HepG2 (cell line): ENCODE data around the gene POC1A. TPM values are rescaled to one million over a fixed set of nuclear protein-coding genes. Genes with fewer than 3 reads are reported as not detected.
A peak's percentile ranks its signal among the peaks of the same experiment; 100 is the strongest.

Source experiments
- ARNT ChIP-seq: fragments of 450-650 bp; IDR thresholded peaks from 2 replicates; pipeline ENCODE4 v1.6.1; 2017
- ATF1 ChIP-seq: IDR thresholded peaks from 2 replicates; pipeline ENCODE4 v1.6.1; 2016; ENCODE audit warnings: mild to moderate bottlenecking, control low read depth
- ATF7 ChIP-seq, 2 experiments: fragments of 450-650 bp in 1 of 2; sonication (generic) in 1 of 2; formaldehyde crosslinking in 1 of 2; IDR thresholded peaks; 2 replicates each; pipeline versions ENCODE4 v1.4.0 to v1.6.1; 2016 to 2020; ENCODE audit warnings: antibody characterized with exemption in 1 of 2, mild to moderate bottlenecking in 1 of 2, missing genetic modification reagents in 1 of 2
- CHCHD3 ChIP-seq: sonication (generic); formaldehyde crosslinking; IDR thresholded peaks from 2 replicates; pipeline ENCODE4 v1.8.0; 2022; ENCODE audit warnings: mild to moderate bottlenecking, missing genetic modification reagents, moderate library complexity
- RELA ChIP-seq: sonication (generic); formaldehyde crosslinking; IDR thresholded peaks from 2 replicates; pipeline ENCODE4 v1.4.0; 2020; ENCODE audit warnings: missing genetic modification reagents
- SPEN ChIP-seq: sonication (generic); formaldehyde crosslinking; IDR thresholded peaks from 2 replicates; pipeline ENCODE4 v1.5.1; 2020; ENCODE audit warnings: low read depth, mild to moderate bottlenecking, missing genetic modification reagents
- ZFX ChIP-seq: sonication (generic); formaldehyde crosslinking; IDR thresholded peaks from 2 replicates; pipeline ENCODE4 v1.4.0; 2020; ENCODE audit warnings: mild to moderate bottlenecking, low read depth, missing genetic modification reagents, moderate library complexity
- ZMAT3 ChIP-seq: sonication (generic); formaldehyde crosslinking; conservative IDR thresholded peaks from 2 replicates; pipeline ENCODE4 v1.7.0; 2021; ENCODE audit warnings: missing genetic modification reagents
- ZNF205 ChIP-seq: IDR thresholded peaks from 2 replicates; pipeline ENCODE4 v1.6.1; 2018; ENCODE audit warnings: missing biosample characterization, missing genetic modification reagents
- ZNF292 ChIP-seq: sonication (generic); formaldehyde crosslinking; IDR thresholded peaks from 2 replicates; pipeline ENCODE4 v1.8.1; 2022; ENCODE audit warnings: mild to moderate bottlenecking, low read depth, missing genetic modification reagents, borderline replicate concordance
- ZNF3 ChIP-seq: IDR thresholded peaks from 2 replicates; pipeline ENCODE4 v1.7.0; 2017; ENCODE audit warnings: inconsistent platforms
- ZNF33A ChIP-seq: sonication (generic); formaldehyde crosslinking; IDR thresholded peaks from 2 replicates; pipeline ENCODE4 v1.5.1; 2020; ENCODE audit warnings: missing genetic modification reagents, mild to moderate bottlenecking, moderate library complexity, borderline replicate concordance
- ZNF678 ChIP-seq: sonication (generic); formaldehyde crosslinking; IDR thresholded peaks from 2 replicates; pipeline ENCODE4 v1.4.0; 2020; ENCODE audit warnings: mild to moderate bottlenecking, missing genetic modification reagents
- ZNF891 ChIP-seq: sonication (generic); formaldehyde crosslinking; IDR thresholded peaks from 2 replicates; pipeline ENCODE4 v1.5.0; 2020; ENCODE audit warnings: mild to moderate bottlenecking, missing genetic modification reagents
- polyA plus RNA-seq, 8 experiments: library from polyadenylated mRNA; depleted of rRNA in 3 of 8; stranded (reverse) in 7 of 8; unstranded in 1 of 8; fragments of >200 nt; fragmentation: Illumina TruSeq in 4 of 8; extraction: Trizol in 4 of 8; gene quantifications; 2 replicates each; pipeline versions ENCODE4 v1.2.1 to v1.2.3, GENCODE V29; 2011 to 2016; ENCODE audit warnings: low read depth in 4 of 8, missing spikeins in 1 of 8, mixed read lengths in 1 of 8; ENCODE audit not compliant: insufficient read depth in 1 of 8
- total RNA-seq, 5 experiments: library from RNA; depleted of rRNA; stranded (reverse); fragments of >200 nt; fragmentation: Illumina TruSeq; extraction: Trizol; gene quantifications; 2 replicates each; pipeline ENCODE4 v1.2.3, GENCODE V29; 2016; ENCODE audit warnings: low read depth in 1 of 5
- TF ChIP-seq, protein P1 (sequence below), 2 experiments: fragments of 450-650 bp in 1 of 2; sonication (generic) in 1 of 2; formaldehyde crosslinking in 1 of 2; IDR thresholded peaks; 2 replicates each; pipeline versions ENCODE4 v1.6.1 to v1.8.0; 2016 to 2022; ENCODE audit warnings: antibody characterized with exemption in 1 of 2, mild to moderate bottlenecking in 1 of 2, missing genetic modification reagents in 1 of 2
- TF ChIP-seq, protein P2 (sequence below): sonication (generic); formaldehyde crosslinking; IDR thresholded peaks from 2 replicates; pipeline ENCODE4 v1.4.0; 2020; ENCODE audit warnings: missing genetic modification reagents, borderline replicate concordance
- TF ChIP-seq, protein P3 (sequence below): sonication (generic); formaldehyde crosslinking; IDR thresholded peaks from 2 replicates; pipeline ENCODE4 v1.5.0; 2020; ENCODE audit warnings: missing genetic modification reagents, mild to moderate bottlenecking, borderline replicate concordance

The POC1A gene
- total and polyA plus RNA-seq, 2 of the 13 experiments (the other 11 are each of a cell fraction or from before 2014, with no cell fraction given), result 14.6 to 20.0 TPM

DNA sequence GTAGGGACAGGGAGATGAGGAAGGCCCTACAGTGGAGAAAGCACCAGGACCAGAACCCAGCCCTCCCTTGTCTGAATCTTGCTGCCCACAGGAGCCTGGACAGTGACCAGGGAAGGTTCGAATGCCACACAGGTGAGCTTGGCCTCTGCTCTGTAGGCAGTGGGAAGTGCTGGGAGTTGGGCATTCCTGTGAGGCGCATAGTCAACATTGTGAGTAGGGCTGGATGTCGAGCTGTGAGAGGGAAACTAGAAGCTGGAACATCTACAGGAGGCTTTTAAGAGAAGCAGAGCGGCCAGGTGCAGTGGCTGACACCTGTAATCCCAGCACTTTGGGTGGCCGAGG is 23.4 kb upstream of the POC1A start (continued):
- TF ChIP-seq ZNF891 (CRISPR knock-in tag), result peak; percentile 71; the same call in 1 of the 2 replicates
- TF ChIP-seq CHCHD3 (CRISPR knock-in tag), result no peak
- TF ChIP-seq ARNT, result no peak
- TF ChIP-seq ATF1 (CRISPR knock-in tag), result no peak
- peak; percentile 8; the same call in 1 of the 2 replicates for TF ChIP-seq SPEN (CRISPR knock-in tag)
- TF ChIP-seq ZMAT3 (CRISPR knock-in tag), result no peak
- TF ChIP-seq ZNF33A, result no peak
- TF ChIP-seq ZNF678 (CRISPR knock-in tag), result no peak
- TF ChIP-seq ATF7 (IDR thresholded peaks at IDR 0.05), result no peak
- no peak for TF ChIP-seq ATF7 (CRISPR knock-in tag; IDR thresholded peaks at IDR 0.05)
- peak; percentile 41 for TF ChIP-seq ZNF292 (CRISPR knock-in tag)
- TF ChIP-seq, protein P1, sequence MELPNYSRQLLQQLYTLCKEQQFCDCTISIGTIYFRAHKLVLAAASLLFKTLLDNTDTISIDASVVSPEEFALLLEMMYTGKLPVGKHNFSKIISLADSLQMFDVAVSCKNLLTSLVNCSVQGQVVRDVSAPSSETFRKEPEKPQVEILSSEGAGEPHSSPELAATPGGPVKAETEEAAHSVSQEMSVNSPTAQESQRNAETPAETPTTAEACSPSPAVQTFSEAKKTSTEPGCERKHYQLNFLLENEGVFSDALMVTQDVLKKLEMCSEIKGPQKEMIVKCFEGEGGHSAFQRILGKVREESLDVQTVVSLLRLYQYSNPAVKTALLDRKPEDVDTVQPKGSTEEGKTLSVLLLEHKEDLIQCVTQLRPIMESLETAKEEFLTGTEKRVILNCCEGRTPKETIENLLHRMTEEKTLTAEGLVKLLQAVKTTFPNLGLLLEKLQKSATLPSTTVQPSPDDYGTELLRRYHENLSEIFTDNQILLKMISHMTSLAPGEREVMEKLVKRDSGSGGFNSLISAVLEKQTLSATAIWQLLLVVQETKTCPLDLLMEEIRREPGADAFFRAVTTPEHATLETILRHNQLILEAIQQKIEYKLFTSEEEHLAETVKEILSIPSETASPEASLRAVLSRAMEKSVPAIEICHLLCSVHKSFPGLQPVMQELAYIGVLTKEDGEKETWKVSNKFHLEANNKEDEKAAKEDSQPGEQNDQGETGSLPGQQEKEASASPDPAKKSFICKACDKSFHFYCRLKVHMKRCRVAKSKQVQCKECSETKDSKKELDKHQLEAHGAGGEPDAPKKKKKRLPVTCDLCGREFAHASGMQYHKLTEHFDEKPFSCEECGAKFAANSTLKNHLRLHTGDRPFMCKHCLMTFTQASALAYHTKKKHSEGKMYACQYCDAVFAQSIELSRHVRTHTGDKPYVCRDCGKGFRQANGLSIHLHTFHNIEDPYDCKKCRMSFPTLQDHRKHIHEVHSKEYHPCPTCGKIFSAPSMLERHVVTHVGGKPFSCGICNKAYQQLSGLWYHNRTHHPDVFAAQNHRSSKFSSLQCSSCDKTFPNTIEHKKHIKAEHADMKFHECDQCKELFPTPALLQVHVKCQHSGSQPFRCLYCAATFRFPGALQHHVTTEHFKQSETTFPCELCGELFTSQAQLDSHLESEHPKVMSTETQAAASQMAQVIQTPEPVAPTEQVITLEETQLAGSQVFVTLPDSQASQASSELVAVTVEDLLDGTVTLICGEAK (IDR thresholded peaks at IDR 0.05), result no peak
- TF ChIP-seq, protein P1 (CRISPR knock-in tag; IDR thresholded peaks at IDR 0.05), result 0 out of 2 replicates have a peak, but pooled peaks have one; percentile 14
- no peak for TF ChIP-seq ZNF205
- TF ChIP-seq, protein P2, sequence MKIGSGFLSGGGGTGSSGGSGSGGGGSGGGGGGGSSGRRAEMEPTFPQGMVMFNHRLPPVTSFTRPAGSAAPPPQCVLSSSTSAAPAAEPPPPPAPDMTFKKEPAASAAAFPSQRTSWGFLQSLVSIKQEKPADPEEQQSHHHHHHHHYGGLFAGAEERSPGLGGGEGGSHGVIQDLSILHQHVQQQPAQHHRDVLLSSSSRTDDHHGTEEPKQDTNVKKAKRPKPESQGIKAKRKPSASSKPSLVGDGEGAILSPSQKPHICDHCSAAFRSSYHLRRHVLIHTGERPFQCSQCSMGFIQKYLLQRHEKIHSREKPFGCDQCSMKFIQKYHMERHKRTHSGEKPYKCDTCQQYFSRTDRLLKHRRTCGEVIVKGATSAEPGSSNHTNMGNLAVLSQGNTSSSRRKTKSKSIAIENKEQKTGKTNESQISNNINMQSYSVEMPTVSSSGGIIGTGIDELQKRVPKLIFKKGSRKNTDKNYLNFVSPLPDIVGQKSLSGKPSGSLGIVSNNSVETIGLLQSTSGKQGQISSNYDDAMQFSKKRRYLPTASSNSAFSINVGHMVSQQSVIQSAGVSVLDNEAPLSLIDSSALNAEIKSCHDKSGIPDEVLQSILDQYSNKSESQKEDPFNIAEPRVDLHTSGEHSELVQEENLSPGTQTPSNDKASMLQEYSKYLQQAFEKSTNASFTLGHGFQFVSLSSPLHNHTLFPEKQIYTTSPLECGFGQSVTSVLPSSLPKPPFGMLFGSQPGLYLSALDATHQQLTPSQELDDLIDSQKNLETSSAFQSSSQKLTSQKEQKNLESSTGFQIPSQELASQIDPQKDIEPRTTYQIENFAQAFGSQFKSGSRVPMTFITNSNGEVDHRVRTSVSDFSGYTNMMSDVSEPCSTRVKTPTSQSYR (CRISPR knock-in tag), result no peak
- TF ChIP-seq, protein P3, sequence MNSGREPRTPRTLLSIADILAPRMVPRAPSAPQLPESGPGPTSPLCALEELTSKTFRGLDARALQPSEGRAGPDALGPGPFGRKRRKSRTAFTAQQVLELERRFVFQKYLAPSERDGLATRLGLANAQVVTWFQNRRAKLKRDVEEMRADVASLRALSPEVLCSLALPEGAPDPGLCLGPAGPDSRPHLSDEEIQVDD (CRISPR knock-in tag), result no peak
- peak; percentile 39; the same call in 1 of the 2 replicates for TF ChIP-seq ZFX (CRISPR knock-in tag)
- TF ChIP-seq RELA (CRISPR knock-in tag), result no peak
- TF ChIP-seq ZNF3 (CRISPR knock-in tag), result no peak
